HepG2 (cell line): ENCODE data around the gene GLYATL1B.

Experiments used
- POLR2A ChIP-seq, 2 experiments: IDR thresholded peaks; 2 replicates each; pipeline ENCODE4 v1.6.1; 2011; ENCODE audit warnings: low read depth in 2 of 2, low read length in 2 of 2, mild to moderate bottlenecking in 1 of 2, moderate library complexity in 1 of 2; ENCODE audit not compliant: insufficient read depth in 1 of 2
- RAD21 ChIP-seq: fragments of 450-650 bp; formaldehyde crosslinking; IDR thresholded peaks from 2 replicates; pipeline ENCODE4 v1.5.0; 2020; ENCODE audit warnings: mild to moderate bottlenecking
- TEAD2 ChIP-seq: sonication (generic); formaldehyde crosslinking; IDR thresholded peaks from 2 replicates; pipeline ENCODE4 v1.9.0; 2021; ENCODE audit warnings: missing genetic modification reagents
- ZKSCAN5 ChIP-seq: sonication (generic); formaldehyde crosslinking; IDR thresholded peaks from 2 replicates; pipeline ENCODE4 v1.5.1; 2020; ENCODE audit warnings: mild to moderate bottlenecking, missing genetic modification reagents
- TF ChIP-seq, protein P1 (sequence below): sonication (generic); formaldehyde crosslinking; IDR thresholded peaks from 2 replicates; pipeline ENCODE4 v1.5.1; 2020; ENCODE audit warnings: mild to moderate bottlenecking, missing genetic modification reagents, borderline replicate concordance
- TF ChIP-seq, protein P2 (sequence below): sonication (generic); formaldehyde crosslinking; IDR thresholded peaks from 2 replicates; pipeline ENCODE4 v1.5.0; 2020; ENCODE audit warnings: missing genetic modification reagents
- TF ChIP-seq, protein P3 (sequence below): sonication (generic); formaldehyde crosslinking; IDR thresholded peaks from 2 replicates; pipeline ENCODE4 v1.4.0; 2020; ENCODE audit warnings: missing genetic modification reagents, borderline replicate concordance

GRCh38 chr11:59117774-59118173 lies 31.7 kb downstream of the GLYATL1B start:
- TF ChIP-seq, protein P1, sequence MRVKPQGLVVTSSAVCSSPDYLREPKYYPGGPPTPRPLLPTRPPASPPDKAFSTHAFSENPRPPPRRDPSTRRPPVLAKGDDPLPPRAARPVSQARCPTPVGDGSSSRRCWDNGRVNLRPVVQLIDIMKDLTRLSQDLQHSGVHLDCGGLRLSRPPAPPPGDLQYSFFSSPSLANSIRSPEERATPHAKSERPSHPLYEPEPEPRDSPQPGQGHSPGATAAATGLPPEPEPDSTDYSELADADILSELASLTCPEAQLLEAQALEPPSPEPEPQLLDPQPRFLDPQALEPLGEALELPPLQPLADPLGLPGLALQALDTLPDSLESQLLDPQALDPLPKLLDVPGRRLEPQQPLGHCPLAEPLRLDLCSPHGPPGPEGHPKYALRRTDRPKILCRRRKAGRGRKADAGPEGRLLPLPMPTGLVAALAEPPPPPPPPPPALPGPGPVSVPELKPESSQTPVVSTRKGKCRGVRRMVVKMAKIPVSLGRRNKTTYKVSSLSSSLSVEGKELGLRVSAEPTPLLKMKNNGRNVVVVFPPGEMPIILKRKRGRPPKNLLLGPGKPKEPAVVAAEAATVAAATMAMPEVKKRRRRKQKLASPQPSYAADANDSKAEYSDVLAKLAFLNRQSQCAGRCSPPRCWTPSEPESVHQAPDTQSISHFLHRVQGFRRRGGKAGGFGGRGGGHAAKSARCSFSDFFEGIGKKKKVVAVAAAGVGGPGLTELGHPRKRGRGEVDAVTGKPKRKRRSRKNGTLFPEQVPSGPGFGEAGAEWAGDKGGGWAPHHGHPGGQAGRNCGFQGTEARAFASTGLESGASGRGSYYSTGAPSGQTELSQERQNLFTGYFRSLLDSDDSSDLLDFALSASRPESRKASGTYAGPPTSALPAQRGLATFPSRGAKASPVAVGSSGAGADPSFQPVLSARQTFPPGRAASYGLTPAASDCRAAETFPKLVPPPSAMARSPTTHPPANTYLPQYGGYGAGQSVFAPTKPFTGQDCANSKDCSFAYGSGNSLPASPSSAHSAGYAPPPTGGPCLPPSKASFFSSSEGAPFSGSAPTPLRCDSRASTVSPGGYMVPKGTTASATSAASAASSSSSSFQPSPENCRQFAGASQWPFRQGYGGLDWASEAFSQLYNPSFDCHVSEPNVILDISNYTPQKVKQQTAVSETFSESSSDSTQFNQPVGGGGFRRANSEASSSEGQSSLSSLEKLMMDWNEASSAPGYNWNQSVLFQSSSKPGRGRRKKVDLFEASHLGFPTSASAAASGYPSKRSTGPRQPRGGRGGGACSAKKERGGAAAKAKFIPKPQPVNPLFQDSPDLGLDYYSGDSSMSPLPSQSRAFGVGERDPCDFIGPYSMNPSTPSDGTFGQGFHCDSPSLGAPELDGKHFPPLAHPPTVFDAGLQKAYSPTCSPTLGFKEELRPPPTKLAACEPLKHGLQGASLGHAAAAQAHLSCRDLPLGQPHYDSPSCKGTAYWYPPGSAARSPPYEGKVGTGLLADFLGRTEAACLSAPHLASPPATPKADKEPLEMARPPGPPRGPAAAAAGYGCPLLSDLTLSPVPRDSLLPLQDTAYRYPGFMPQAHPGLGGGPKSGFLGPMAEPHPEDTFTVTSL (CRISPR knock-in tag) = no peak
- TF ChIP-seq POLR2A (IDR thresholded peaks at IDR 0.05; ENCODE audit: insufficient read depth in 1 of 2, low read depth in 2 of 2, low read length in 2 of 2) = no peak
- no peak for TF ChIP-seq ZKSCAN5 (CRISPR knock-in tag)
- TF ChIP-seq, protein P2, sequence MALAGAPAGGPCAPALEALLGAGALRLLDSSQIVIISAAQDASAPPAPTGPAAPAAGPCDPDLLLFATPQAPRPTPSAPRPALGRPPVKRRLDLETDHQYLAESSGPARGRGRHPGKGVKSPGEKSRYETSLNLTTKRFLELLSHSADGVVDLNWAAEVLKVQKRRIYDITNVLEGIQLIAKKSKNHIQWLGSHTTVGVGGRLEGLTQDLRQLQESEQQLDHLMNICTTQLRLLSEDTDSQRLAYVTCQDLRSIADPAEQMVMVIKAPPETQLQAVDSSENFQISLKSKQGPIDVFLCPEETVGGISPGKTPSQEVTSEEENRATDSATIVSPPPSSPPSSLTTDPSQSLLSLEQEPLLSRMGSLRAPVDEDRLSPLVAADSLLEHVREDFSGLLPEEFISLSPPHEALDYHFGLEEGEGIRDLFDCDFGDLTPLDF (CRISPR knock-in tag) = no peak
- no peak for TF ChIP-seq RAD21 (CRISPR knock-in tag)
- TF ChIP-seq TEAD2 = no peak
- TF ChIP-seq, protein P3, sequence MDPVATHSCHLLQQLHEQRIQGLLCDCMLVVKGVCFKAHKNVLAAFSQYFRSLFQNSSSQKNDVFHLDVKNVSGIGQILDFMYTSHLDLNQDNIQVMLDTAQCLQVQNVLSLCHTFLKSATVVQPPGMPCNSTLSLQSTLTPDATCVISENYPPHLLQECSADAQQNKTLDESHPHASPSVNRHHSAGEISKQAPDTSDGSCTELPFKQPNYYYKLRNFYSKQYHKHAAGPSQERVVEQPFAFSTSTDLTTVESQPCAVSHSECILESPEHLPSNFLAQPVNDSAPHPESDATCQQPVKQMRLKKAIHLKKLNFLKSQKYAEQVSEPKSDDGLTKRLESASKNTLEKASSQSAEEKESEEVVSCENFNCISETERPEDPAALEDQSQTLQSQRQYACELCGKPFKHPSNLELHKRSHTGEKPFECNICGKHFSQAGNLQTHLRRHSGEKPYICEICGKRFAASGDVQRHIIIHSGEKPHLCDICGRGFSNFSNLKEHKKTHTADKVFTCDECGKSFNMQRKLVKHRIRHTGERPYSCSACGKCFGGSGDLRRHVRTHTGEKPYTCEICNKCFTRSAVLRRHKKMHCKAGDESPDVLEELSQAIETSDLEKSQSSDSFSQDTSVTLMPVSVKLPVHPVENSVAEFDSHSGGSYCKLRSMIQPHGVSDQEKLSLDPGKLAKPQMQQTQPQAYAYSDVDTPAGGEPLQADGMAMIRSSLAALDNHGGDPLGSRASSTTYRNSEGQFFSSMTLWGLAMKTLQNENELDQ (CRISPR knock-in tag) = no peak
